HG03139 (cell line): ENCODE results near the gene AOPEP.

ENCODE experiments used
- ATAC-seq: cut with Tn5 transposase; IDR thresholded peaks from one replicate; pipeline ENCODE4 v1.9.1; 2021; ENCODE audit not compliant: unreplicated experiment

Gene AOPEP

GRCh38 chr9:94911211-94911610 is 184.7 kb downstream of the AOPEP start:
- ATAC-seq: no peak

GRCh38 chr9:94911986-94912635 is 185.6 kb downstream of the AOPEP start:
- ATAC-seq: no peak

- no peak for ATAC-seq
Measured at GRCh38 chr9:94912700-94913249, 186.3 kb downstream of the AOPEP start.

GRCh38 chr9:94913550-94913949 is 187.1 kb downstream of the AOPEP start:
- ATAC-seq: no peak

- no peak for ATAC-seq
Measured at GRCh38 chr9:94915476-94916450, 189.3 kb downstream of the AOPEP start.

DNA sequence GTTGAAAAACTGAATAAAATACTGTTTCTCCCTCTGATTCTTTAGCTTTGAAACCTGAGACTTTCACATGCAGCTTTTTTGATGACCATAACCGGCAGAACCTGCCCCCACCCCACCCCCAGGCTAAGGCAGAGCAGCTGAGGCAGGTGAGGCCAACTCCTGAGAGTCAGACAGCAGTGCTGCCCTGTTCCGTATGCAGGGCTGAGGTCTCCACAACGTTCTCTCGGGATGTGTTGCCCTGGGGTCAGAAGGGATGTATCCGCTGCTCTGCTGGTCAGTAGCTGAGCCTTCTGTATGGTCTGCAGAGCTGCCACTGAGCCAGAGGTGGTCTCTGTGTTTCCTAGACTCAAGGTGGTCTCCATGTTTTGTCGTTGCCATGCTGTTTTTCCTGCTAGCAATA is 190.5 kb downstream of the AOPEP start:
- no peak for ATAC-seq

- peak; percentile 65 for ATAC-seq
Measured at GRCh38 chr9:94918038-94918753, 191.7 kb downstream of the AOPEP start.

DNA sequence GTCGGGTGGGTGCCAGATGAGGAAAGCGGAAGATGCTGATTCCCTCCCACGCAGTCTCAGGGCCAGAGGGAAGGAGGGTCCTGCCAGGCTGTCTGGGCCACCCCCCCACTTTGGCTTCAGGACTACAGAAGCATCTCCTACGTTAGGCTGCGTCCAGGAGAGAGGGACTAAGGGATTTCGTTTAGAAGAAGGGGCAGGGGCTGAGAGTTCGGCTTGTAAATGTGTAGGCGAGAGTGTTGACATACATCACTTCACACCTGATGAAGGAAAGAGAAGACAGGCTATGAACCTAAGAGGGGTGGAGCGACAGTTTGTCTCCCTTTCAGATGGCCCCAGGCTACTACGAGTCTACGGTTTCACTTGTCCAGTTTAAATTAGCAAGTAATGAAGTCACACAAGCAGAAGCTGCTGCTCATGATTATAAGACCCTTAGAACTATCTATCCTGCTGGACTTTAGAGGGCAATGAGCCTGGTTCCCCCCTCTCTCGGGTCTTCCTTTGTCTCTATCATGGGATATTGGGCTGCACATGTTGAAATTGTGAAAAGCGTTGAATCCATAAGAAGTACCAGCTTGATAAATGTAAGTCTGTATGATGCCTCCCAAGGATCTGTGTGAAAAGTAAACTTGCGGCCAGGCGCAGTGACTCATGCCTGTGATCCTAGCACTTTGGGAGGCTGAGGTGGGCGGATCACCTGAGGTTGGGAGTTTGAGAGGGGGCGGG is 193.0 kb downstream of the AOPEP start:
- no peak for ATAC-seq

- ATAC-seq: no peak
Measured at GRCh38 chr9:94920420-94921091, 194.1 kb downstream of the AOPEP start.

DNA sequence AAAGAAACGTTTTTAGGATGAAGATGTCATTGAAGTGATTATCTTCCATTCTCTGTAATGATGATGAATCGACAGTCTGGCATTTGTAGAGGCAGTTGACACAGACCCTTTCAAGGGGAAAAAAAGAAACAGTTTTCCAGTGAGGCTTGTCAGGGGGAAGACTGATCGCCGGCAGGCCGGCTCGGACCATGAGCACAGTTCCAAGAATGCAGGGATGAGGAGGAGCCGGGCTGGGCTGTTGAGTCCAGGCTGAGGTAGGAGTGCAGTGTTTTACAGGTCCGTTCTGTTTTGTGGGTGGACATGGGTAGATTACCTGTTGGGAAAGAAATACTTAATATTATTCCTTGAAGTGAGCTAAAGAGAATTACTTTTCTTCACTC is 194.6 kb downstream of the AOPEP start:
- no peak for ATAC-seq

- no peak for ATAC-seq
Measured at GRCh38 chr9:94921656-94922055, 195.2 kb downstream of the AOPEP start.

DNA sequence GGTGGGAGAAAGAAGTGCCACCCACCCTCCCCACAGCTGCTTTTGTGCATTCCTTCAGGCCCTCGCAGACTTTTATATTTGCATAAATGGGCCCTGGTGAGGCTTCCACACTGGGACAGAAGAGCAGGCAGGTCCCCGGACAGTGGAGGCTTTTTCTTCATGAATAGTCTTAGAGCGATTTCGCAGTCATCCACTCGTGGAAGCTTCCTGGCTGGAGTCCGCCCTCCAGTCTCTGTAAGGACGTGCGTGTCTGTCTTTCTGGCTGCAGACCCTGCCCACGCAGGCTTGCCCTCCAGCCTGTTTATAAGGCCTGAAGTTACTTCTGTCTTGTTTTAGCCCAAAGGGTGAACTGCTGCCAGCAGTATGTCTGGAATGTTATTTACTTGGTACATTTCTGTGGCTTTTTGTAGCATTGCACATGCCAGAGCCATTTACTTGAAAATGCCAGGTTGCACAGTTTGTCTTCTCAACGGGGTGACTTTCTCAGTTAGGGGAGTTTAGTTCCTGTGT is 195.7 kb downstream of the AOPEP start:
- no peak for ATAC-seq

DNA sequence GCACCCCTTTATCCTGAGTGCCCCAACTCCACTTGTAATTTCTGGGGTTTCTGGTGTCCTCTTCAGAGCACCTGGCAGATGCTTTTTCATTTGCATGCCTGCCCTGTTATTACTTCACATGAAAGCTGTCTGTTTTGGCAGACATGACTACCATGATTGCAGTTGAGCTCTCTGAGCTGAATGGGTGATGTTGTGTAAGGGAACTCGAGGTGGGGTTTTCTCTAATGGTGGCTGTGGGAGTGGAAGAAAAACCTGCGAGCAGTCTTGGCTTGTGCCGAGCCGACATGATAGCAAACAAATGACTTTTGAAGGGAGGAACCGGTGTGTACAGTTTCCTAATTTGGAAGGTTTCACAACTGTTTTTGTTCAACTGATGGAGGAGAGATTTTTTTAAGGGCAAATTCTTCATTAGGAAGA is 196.2 kb downstream of the AOPEP start:
- no peak for ATAC-seq

DNA sequence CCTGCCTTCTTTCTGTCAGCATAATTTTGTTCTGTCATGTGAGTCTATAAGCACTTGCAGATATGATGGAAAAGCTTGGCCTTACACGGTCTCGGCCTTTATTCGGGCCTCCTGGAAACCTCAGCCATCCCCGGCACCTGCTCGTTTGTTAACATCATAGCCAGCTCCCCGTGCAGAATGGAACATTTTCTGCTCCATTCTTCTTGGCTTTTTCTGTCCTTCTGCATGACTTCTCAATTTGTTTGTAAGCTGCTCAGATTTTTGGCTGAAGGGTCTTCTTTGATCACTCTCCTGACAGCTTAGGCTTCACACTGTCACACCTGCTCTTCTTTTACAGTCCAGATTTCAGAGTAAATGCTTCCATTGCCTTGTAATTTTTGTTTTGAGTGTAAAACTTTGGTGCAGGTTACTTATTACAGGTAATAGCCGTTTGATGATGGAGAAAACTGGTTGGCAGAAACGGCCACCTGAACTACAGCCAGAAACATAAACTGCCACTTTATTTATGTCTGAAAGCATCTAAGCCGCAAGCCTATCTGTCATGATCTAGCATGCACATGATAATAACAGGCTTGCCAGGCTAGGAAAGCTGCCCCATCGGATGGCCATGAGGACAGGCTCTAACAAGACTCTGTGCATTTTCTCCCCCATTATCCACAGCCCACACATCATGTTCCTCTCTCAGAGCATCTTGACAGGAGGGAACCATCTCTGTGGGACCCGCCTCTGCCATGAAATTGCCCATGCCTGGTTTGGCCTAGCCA is 197.0 kb downstream of the AOPEP start:
- no peak for ATAC-seq

- ATAC-seq: no peak
Measured at GRCh38 chr9:94925751-94926430, 199.4 kb downstream of the AOPEP start.

DNA sequence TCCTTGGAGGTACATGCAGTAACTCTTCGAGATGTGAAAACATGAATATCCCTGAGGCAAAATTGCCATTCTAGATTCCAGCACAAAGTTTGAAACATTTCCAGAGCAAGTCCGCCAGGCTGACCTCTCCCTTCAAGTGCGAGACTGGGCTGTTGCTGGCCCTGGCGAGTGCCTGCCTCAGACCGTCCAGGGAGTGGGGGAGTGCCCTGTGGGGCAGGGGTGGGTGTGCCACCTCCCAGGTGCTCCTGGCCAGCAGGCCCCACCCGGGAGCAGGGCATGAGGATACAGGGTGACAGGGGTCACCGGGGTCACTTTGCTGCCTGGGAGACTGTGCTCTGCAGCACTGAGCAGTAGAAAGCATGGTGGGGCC is 199.9 kb downstream of the AOPEP start:
- ATAC-seq: no peak

- no peak for ATAC-seq
Measured at GRCh38 chr9:94927048-94927761, 200.7 kb downstream of the AOPEP start.
